Measurements from ENCODE around the gene SLC15A2. TPM values are rescaled to one million over a fixed set of nuclear protein-coding genes. Genes with fewer than 3 reads are reported as not detected.

The SLC15A2 gene
- total RNA-seq, 1 experiment from 2014 or later, result 0.41 TPM

- Histone ChIP-seq H3K27me3 (ENCODE audit: control insufficient read depth, insufficient read depth, low read length) (no peaks in the 10 kb centered on the region), H3K4me3 (ENCODE audit: low read depth in 2 of 2, low read length in 2 of 2) (no peak overlapping the region), H3K4me1 (ENCODE audit: control insufficient read depth, insufficient read depth, low read length) (no peaks in the 10 kb centered on the region), H3K36me3 (ENCODE audit: control insufficient read depth, insufficient read depth, low read length) (no peaks in the 10 kb centered on the region), H3K9me3 (ENCODE audit: control insufficient read depth, insufficient read depth, low read depth, low read length) (no peaks in the 10 kb centered on the region), H3K27ac (ENCODE audit: low read length) (no peak overlapping the region)
- no peak for ATAC-seq
- no peak for DNase-seq (ENCODE audit: low read depth, low spot score)
- in situ Hi-C loops (cut with HindIII; ENCODE audit: low pct_unique_long_range_greater_than_20kb, low sequenced_read_pairs), result no loop called here
- intact Hi-C loops (cut with micrococcal nuclease; ENCODE audit: unreplicated experiment), result no loop called here
- TF ChIP-seq SIN3A (IDR thresholded peaks at IDR 0.05; ENCODE audit: borderline replicate concordance, insufficient read depth, low read depth, low read length) (no peak), TCF7L2 (IDR thresholded peaks at IDR 0.05; ENCODE audit: low read depth, low read length) (no peak), POLR2AphosphoS5 (IDR thresholded peaks at IDR 0.05; ENCODE audit: low read depth, low read length) (no peak)
- TF ChIP-seq, protein P1, sequence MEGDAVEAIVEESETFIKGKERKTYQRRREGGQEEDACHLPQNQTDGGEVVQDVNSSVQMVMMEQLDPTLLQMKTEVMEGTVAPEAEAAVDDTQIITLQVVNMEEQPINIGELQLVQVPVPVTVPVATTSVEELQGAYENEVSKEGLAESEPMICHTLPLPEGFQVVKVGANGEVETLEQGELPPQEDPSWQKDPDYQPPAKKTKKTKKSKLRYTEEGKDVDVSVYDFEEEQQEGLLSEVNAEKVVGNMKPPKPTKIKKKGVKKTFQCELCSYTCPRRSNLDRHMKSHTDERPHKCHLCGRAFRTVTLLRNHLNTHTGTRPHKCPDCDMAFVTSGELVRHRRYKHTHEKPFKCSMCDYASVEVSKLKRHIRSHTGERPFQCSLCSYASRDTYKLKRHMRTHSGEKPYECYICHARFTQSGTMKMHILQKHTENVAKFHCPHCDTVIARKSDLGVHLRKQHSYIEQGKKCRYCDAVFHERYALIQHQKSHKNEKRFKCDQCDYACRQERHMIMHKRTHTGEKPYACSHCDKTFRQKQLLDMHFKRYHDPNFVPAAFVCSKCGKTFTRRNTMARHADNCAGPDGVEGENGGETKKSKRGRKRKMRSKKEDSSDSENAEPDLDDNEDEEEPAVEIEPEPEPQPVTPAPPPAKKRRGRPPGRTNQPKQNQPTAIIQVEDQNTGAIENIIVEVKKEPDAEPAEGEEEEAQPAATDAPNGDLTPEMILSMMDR (IDR thresholded peaks at IDR 0.05), result no peak
- TF ChIP-seq, protein P2, sequence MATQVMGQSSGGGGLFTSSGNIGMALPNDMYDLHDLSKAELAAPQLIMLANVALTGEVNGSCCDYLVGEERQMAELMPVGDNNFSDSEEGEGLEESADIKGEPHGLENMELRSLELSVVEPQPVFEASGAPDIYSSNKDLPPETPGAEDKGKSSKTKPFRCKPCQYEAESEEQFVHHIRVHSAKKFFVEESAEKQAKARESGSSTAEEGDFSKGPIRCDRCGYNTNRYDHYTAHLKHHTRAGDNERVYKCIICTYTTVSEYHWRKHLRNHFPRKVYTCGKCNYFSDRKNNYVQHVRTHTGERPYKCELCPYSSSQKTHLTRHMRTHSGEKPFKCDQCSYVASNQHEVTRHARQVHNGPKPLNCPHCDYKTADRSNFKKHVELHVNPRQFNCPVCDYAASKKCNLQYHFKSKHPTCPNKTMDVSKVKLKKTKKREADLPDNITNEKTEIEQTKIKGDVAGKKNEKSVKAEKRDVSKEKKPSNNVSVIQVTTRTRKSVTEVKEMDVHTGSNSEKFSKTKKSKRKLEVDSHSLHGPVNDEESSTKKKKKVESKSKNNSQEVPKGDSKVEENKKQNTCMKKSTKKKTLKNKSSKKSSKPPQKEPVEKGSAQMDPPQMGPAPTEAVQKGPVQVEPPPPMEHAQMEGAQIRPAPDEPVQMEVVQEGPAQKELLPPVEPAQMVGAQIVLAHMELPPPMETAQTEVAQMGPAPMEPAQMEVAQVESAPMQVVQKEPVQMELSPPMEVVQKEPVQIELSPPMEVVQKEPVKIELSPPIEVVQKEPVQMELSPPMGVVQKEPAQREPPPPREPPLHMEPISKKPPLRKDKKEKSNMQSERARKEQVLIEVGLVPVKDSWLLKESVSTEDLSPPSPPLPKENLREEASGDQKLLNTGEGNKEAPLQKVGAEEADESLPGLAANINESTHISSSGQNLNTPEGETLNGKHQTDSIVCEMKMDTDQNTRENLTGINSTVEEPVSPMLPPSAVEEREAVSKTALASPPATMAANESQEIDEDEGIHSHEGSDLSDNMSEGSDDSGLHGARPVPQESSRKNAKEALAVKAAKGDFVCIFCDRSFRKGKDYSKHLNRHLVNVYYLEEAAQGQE (IDR thresholded peaks at IDR 0.05; ENCODE audit: insufficient read depth in 1 of 2, low read depth in 2 of 2, low read length in 1 of 2), result no peak
- ChIA-PET POLR2A (no interaction called here), CTCF (no interaction called here)
- BruUV-seq (replicated peaks), result no TSS peak
Observed at GRCh38 chr3:121863801-121864200, 30.4 kb upstream of the SLC15A2 start.

- DNase-seq (ENCODE audit: low read depth, low spot score) (no peak), ATAC-seq (no peak)
- ChIA-PET CTCF (no interaction called here), POLR2A (no interaction called here)
- Histone ChIP-seq H3K4me3 (ENCODE audit: low read depth in 2 of 2, low read length in 2 of 2) (no peak overlapping the region), H3K27ac (ENCODE audit: low read length) (no peak overlapping the region), H3K36me3 (ENCODE audit: control insufficient read depth, insufficient read depth, low read length) (no peaks in the 10 kb centered on the region), H3K9me3 (ENCODE audit: control insufficient read depth, insufficient read depth, low read depth, low read length) (no peaks in the 10 kb centered on the region), H3K4me1 (ENCODE audit: control insufficient read depth, insufficient read depth, low read length) (no peaks in the 10 kb centered on the region), H3K27me3 (ENCODE audit: control insufficient read depth, insufficient read depth, low read length) (no peaks in the 10 kb centered on the region)
- in situ Hi-C loops (cut with HindIII; ENCODE audit: low pct_unique_long_range_greater_than_20kb, low sequenced_read_pairs), result no loop called here
- TF ChIP-seq SIN3A (IDR thresholded peaks at IDR 0.05; ENCODE audit: borderline replicate concordance, insufficient read depth, low read depth, low read length), result no peak
- TF ChIP-seq, protein P2 (IDR thresholded peaks at IDR 0.05; ENCODE audit: insufficient read depth in 1 of 2, low read depth in 2 of 2, low read length in 1 of 2), result no peak
- TF ChIP-seq, protein P1 (IDR thresholded peaks at IDR 0.05), result no peak
- no peak for TF ChIP-seq POLR2AphosphoS5 (IDR thresholded peaks at IDR 0.05; ENCODE audit: low read depth, low read length)
- TF ChIP-seq TCF7L2 (IDR thresholded peaks at IDR 0.05; ENCODE audit: low read depth, low read length), result no peak
- no TSS peak for BruUV-seq (replicated peaks)
- intact Hi-C loops (cut with micrococcal nuclease; ENCODE audit: unreplicated experiment), result no loop called here
Observed at GRCh38 chr3:121869736-121870135, 24.5 kb upstream of the SLC15A2 start.
